ENCODE measurements around the gene ADGRB3.
A peak's percentile ranks its signal among the peaks of the same experiment; 100 is the strongest.

The ADGRB3 gene

DNA sequence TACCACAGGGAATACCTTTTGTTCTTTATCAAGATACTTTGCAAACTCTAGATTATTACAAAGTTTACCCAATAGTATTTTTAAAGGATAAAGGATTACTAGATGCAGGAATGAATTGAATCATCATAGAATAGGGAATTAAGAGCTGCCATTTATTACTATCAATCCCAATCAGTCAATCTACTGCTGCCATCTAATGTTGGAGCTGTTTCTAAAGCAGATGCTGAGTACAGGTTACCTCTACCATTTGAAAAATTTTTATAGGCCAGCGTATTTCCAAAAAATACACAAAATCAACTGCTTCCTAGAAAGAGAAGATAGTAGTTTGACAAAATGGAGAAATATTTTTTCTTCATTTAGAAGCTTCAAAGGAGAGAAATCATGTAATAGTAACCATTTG is 520.4 kb downstream of the ADGRB3 start:
- Mint-ChIP-seq H3K4me3 (no peak overlapping the region), H3K36me3 (ENCODE audit: low read depth) (no peaks in the 10 kb centered on the region), H3K4me1 (no peaks in the 10 kb centered on the region), H3K9me3 (no peaks in the 10 kb centered on the region), H3K27me3 (ENCODE audit: low read depth, poor library complexity) (no peaks in the 10 kb centered on the region), H3K27ac (no peak overlapping the region)
- TF ChIP-seq, protein P1, sequence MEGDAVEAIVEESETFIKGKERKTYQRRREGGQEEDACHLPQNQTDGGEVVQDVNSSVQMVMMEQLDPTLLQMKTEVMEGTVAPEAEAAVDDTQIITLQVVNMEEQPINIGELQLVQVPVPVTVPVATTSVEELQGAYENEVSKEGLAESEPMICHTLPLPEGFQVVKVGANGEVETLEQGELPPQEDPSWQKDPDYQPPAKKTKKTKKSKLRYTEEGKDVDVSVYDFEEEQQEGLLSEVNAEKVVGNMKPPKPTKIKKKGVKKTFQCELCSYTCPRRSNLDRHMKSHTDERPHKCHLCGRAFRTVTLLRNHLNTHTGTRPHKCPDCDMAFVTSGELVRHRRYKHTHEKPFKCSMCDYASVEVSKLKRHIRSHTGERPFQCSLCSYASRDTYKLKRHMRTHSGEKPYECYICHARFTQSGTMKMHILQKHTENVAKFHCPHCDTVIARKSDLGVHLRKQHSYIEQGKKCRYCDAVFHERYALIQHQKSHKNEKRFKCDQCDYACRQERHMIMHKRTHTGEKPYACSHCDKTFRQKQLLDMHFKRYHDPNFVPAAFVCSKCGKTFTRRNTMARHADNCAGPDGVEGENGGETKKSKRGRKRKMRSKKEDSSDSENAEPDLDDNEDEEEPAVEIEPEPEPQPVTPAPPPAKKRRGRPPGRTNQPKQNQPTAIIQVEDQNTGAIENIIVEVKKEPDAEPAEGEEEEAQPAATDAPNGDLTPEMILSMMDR (IDR thresholded peaks at IDR 0.05) = no peak
- DNase-seq = no peak

DNA sequence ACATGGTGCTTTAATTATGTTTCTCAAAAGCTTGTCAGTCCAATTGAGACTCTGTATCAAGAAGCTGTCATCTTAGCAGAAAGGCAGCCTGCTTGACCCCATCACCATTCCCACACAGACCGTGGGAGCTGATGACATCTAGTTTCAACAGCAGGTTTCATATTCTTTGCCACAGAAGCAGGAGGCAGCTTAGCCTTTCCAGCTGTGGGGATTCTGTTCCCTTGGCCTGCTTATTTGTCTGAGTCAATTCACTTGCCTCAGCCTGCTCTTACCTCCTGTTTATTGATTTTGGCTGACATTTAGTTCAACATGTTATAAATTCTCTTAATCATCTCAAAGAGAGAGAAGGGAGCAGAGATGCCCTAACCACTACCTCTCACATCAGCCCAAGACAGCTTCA is 527.7 kb downstream of the ADGRB3 start:
- DNase-seq = no peak
- H3K27me3 Mint-ChIP-seq (ENCODE audit: low read depth, poor library complexity) = no peaks in the 10 kb centered on the region
- H3K36me3 Mint-ChIP-seq (ENCODE audit: low read depth) = no peaks in the 10 kb centered on the region
- H3K4me1 Mint-ChIP-seq = no peaks in the 10 kb centered on the region
- no peak overlapping the region for H3K4me3 Mint-ChIP-seq
- H3K27ac Mint-ChIP-seq = no peak overlapping the region
- H3K9me3 Mint-ChIP-seq = no peaks in the 10 kb centered on the region
- TF ChIP-seq, protein P1 (IDR thresholded peaks at IDR 0.05) = no peak

- no peaks in the 10 kb centered on the region for H3K36me3 Mint-ChIP-seq (ENCODE audit: low read depth)
Observed at GRCh38 chr6:69164564-69165229, 529.6 kb downstream of the ADGRB3 start.

DNA sequence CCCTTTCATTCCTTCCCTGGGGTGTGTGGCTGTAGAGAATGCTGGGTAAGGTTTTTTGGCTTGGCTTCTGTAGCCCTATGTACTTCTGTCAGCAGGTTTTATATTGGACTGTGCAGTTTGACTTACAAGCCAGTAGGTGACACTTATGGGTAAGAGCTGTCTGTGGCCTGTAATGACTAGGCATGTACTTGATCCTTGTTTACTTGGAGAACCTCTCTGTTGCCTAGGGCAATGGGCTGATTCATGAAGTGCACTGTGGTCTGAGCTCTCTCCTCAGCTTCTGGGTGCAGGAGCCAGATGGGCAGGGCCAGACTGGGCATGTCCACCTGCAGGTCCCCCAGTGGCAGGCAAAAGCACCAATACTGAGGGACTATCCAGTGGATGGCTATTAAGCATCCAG is 544.6 kb downstream of the ADGRB3 start:
- no peaks in the 10 kb centered on the region for H3K9me3 Mint-ChIP-seq
- no peak overlapping the region for H3K4me3 Mint-ChIP-seq
- no peak for DNase-seq
- H3K36me3 Mint-ChIP-seq (ENCODE audit: low read depth) = no peaks in the 10 kb centered on the region
- H3K4me1 Mint-ChIP-seq = peaks cover 5% of the 10 kb centered on the region
- peaks cover 5% of the 10 kb centered on the region for H3K27me3 Mint-ChIP-seq (ENCODE audit: low read depth, poor library complexity)
- no peak overlapping the region for H3K27ac Mint-ChIP-seq
- TF ChIP-seq, protein P1 (IDR thresholded peaks at IDR 0.05) = no peak

More at GRCh38 chr6:69164564-69165229, 529.6 kb downstream of the ADGRB3 start:
- DNase-seq = no peak
- Mint-ChIP-seq H3K9me3 (no peaks in the 10 kb centered on the region), H3K4me1 (no peaks in the 10 kb centered on the region), H3K27ac (no peak overlapping the region), H3K4me3 (no peak overlapping the region), H3K27me3 (ENCODE audit: low read depth, poor library complexity) (no peaks in the 10 kb centered on the region)
- TF ChIP-seq, protein P1 (IDR thresholded peaks at IDR 0.05) = peak; percentile 26

DNA sequence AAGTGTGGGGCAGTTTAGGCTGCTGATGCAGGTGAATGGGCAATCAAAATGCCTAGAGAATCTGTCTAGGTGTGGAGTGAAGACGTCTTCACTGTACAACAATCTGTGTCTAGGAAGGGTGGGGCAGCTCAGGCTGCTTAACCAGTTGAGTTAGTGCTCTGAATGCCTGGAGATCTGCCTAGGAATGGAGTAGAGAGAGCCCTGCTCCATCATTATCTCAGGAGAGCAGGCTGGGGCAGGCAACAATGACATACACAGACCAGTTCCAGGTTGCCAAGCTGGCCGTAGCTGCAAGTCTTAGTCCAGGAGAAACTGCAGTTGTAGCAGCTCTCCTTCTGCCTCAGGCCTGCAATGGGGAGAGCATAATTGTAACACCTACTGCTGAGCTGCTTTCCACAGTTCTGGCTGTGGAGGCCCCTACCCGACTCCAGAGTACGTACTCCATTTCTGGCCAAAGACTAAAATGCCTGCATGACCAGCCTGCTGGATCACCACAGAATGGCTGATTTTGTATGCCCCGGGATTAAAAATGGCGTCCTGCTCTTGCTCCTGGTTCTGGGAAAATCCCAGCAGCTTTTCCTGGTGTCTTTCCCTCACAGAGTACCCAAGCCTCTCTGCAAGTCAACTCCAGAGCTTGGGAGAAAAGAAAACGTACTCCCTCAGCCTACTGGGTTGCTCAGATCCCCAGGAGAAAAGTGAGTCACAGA is 545.4 kb downstream of the ADGRB3 start:
- Mint-ChIP-seq H3K4me1 (peaks cover 5% of the 10 kb centered on the region), H3K27ac (no peak overlapping the region), H3K4me3 (no peak overlapping the region), H3K36me3 (ENCODE audit: low read depth) (no peaks in the 10 kb centered on the region), H3K9me3 (no peaks in the 10 kb centered on the region), H3K27me3 (ENCODE audit: low read depth, poor library complexity) (peaks cover 5% of the 10 kb centered on the region)
- TF ChIP-seq, protein P1 (IDR thresholded peaks at IDR 0.05) = no peak
- DNase-seq = no peak

- Mint-ChIP-seq H3K4me1 (peaks cover 5% of the 10 kb centered on the region), H3K27ac (no peak overlapping the region), H3K27me3 (ENCODE audit: low read depth, poor library complexity) (peaks cover 5% of the 10 kb centered on the region)
Observed at GRCh38 chr6:69181964-69182363, 546.9 kb downstream of the ADGRB3 start.

More at GRCh38 chr6:69181964-69182363, 546.9 kb downstream of the ADGRB3 start:
- Mint-ChIP-seq H3K4me3 (no peak overlapping the region), H3K9me3 (no peaks in the 10 kb centered on the region), H3K36me3 (ENCODE audit: low read depth) (no peaks in the 10 kb centered on the region)
- TF ChIP-seq, protein P1 (IDR thresholded peaks at IDR 0.05) = no peak
- no peak for DNase-seq
